Measurements from ENCODE around the gene ENAH.
"Not testable (repeated sequence)": the region's sequence is repeated elsewhere in the genome, so short reads cannot be mapped to it uniquely, and the experiment has no call there.

The ENAH gene

DNA sequence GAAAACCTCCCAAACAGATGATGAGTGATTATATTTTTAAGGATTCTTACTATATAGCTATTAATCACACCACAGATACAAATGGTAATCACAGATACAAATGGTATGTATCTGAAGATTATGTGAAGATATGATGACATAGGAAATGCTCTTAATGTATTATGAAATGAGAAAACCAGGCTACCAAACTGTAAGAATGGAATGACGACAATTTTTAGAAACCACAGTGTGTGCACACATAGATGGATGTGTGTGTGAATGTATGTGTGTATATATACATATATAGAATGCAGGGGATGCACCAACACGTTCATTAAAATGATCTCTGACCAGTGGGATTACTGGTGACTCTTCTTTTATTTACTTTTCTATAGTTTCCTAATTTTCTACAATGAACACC lies 21.5 kb upstream of the ENAH start:
- DNase-seq, result no peak

DNA sequence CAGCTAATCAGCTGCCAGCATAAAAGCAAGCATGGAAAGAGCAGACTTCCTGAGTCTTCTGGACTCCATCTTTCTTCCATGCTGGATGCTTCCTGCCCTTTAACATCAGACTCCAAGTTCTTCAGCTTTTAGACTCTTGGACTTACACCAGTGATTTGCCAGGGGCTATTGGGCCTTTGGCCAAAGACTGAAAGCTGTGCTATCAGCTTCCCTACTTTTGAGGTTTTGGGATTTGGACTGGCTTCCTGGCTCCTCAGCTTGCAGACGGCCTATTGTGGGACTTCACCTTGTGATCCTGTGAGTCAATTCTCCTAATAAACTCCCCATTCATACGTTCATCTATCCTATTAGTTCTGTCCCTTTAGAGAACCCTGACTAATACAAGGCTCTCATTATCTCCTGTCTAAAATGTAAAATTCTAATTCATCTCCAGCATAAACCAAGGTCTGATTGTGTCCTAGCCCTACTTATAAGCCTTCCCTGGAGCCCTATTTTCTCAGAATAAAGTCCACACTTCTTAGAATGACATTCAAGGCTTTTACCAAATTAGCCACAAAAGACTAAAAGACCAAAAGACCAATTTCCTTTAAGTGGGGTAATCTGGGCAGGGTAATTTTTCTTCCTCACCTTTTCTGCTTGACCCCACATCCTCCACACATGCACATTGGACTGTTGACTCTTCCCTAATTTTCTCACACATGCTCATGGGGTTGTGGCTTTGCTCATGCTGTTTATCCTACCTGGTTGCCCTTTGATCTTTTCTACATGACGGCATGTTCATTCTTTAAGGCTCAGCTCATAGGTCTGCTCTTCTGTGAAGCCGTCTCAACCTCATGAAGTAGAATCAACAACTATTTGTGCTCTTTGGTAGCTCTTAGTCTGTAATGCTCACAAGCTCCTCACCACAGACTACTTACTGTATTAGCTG lies 18.1 kb upstream of the ENAH start:
- no peak for DNase-seq

DNA sequence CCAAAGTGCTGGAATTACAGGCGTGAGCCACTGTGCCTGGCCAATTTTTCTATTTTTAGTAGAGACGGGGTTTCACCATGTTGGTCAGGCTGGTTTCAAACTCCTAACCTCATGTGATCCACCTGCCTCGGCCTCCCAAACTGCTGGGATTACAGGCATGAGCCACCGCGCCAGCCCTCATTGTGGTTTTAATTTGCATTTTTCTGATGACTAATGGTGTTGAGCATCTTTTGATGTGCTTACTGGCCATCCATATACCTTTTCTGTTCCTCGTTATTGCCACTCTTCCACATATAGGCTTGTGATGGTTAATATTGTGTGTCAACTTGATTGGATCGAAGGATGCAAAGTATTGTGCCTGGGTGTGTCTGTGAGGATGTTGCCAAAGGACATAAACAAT lies 17.4 kb upstream of the ENAH start:
- DNase-seq, result no peak

DNA sequence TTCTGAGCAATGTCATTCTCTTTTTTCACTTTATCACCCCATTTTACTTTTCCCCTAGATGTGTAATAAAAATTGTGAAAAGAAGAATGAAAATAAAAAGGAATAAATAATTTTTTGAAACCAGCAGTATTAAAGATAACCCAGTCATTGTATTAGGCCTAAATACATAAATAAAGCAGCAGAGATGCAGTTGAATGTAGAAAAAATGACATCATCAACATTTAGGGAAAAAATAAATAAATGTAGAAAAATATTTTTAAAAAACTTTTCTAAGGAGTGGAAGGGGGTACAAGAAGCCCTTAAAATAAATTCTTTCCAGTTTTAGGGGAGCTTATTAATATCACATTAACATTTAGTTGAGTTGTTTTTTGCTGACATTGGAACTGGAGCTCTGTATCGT lies 15.3 kb upstream of the ENAH start:
- DNase-seq, result no peak

DNA sequence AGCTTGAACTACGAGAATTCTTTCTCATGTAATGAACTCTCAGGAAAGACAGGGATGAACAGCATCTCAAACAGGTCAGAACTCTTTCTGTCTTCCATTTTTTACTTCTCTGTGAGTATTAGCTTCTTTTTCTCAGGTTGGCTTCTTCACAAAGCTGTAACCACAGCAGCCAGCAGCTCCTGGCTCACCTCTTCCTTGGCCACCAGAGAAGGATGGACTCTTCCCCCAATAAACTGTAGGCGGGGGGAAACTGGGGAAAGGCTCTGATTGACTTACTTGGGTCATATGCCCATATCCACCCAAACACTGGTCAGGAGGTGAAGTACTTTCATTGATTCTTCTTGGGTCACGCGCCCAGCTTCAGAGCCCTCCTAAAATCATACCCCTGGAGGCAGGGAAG lies 14.4 kb upstream of the ENAH start:
- no peak for DNase-seq

DNA sequence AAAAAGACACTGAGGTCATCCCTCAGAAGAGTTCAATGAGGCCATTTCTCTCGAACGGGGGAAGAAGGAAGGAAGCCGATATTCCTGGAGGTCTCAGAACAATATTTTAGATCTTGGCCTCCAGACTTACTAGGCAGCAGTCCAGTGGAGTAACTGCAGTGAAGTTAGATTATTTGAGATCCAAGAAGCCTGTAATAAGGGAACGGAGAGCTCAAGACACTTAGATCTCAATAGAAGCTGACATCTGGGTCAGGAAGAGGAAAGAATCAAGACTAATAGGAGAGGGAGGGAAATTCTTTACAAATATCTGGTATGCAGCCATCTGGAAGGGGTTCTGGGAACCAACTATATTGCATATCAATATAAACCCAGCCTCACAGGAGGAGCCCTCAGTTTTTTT lies 13.6 kb upstream of the ENAH start:
- DNase-seq, result no peak

DNA sequence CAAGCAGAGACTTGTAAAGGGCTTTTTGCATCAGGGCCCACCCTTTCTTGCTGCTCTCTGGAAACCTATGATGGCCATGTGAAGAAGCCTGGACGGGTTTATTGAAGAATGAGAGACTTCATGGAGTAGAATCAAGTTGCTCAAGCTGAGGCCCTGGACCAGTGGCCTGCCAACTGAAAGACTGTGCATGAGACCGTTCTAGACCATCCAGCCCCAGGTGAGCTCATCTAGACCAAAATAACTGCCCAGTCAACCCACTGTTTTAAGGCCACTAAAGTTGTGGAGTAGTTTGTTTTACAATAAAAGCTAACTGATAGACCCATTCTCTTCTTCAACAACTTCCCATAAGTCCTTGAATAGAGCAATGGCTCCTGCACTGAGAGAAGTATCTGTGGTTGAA lies 11.8 kb upstream of the ENAH start:
- DNase-seq, result no peak

DNA sequence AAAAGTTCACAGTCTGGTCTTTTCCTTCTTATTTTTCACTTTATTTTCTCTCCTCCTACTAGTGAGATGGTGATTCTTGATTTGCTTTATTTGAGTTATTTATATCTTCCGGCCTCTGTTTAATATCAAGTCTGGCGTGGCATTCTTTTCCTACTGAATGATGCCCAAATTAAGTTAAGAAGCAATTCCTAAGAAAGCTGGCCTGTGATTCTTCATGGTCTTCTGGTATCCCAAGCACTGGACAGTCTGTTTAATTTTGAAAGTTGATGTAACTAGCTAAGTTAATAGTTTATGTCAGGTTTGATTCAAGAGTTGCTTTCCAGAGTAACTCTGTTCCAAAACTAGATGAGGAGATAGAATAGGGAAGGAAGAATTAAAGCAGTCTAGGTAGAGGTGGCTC lies 9.2 kb upstream of the ENAH start:
- no peak for DNase-seq

DNA sequence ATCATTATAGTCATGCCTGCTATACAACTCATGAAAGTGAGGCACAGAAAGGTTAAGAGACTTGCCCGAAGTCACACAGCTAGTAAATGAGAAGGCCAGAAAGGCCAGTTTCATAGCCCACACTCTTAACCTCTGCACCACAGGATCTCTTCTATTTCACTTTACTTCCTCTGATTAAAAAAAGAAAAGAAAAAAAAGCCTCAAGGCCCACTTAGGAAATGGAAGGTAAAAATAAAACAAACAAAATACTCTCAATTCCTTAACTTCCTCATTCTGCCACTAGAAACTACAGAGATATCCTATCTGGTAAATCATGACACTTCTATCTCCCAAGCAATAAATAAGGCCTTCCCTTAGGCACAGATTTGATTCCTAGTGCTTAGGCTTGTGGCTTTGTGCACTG lies 7.6 kb upstream of the ENAH start:
- DNase-seq, result no peak

DNA sequence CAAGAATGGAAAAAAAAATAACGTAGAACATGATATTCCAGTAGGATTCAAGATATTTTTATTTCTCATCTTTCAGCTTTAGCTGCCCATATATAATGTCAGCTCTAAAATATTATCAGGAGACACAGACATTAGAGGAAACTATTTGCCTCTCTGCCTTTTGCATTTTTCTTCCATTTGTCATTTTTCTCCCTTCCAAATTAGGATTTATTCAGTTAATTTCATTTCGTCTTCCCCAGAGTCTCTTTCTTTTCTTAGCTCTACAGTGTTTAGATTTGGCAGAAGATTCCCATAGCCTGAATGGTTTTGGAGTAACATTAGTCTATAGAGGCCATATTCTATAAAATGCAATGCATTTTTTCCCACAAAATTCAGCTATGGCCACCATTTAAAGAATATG lies 5.1 kb upstream of the ENAH start:
- no peak for DNase-seq

DNA sequence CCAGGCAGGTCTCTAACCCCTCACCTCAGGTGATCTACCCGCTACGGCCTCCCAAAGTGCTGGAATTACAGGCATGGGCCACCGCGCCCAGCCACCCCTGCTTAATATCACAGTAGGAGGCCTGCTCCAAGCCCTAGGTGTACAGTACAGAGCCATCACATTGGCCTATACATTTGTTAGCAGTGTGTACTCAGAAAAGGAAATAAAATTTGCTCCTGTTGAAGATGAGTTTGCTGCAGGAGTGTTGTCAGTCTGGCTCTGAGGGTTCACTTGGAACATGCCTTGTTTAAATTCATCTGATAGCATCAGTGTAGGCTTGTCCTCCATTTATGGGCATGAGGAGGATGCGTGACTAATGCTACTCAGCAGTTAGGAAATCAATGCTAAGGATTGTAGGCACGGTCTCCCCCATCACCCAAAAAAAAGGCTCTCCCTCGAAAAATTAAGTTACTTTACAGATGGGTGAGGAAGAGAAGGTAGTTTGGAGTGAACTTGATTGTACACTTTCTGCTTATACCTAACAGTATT lies 4.6 kb upstream of the ENAH start:
- no peak for DNase-seq

DNA sequence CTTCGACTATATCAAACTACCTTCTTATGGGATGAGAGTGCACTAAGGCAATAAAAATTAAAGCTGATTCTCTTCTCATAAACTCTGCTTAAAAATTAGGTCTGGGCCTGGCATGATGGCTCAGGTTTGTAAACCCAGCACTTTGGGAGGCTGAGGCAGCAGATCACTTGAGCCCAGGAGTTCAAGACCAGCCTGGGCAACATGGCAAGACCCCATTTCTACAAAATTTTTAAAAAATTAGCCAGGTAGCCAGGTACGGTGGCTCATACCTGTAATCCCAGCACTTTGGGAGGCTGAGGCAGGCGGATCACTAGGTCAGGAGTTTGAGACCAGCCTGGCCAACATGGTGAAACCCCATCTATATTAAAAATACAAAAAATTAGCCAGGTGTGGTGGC lies 3.3 kb upstream of the ENAH start:
- not testable (repeated sequence) for DNase-seq

DNA sequence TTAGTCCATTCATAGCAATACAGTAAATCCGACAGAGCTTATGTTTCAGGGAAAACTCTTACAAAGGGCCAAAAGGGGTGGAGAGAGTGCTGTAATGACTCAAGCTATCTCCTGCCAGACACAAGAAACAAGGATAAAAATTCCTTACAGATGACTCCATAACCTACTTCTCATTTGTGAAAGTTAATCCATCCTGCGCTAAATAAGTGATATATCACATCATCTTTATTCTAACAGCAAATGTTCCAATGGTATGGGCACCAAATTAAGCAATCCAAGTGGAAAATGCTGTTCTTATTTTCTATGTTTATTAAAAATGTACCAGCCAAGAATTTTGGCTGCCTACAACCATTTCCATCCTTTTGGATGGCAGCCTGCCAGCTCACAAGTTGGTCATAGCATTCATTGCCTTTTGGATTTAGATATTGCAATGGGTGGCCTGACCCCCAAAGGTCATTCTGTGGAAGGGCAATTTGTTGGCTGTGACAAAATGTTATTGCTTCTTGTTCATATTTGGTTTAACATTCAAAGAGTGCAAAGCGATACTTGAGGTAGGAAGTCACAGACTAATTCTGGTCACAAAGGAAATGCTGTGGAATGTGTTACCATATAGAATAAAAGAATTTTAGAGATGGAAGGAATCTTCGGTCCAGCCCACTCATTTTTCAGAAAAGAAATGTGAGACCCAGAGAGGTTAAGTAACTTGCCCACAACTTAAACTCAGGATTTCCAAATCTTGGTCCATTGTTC lies 2.8 kb upstream of the ENAH start:
- peak; percentile 49 for DNase-seq

DNA sequence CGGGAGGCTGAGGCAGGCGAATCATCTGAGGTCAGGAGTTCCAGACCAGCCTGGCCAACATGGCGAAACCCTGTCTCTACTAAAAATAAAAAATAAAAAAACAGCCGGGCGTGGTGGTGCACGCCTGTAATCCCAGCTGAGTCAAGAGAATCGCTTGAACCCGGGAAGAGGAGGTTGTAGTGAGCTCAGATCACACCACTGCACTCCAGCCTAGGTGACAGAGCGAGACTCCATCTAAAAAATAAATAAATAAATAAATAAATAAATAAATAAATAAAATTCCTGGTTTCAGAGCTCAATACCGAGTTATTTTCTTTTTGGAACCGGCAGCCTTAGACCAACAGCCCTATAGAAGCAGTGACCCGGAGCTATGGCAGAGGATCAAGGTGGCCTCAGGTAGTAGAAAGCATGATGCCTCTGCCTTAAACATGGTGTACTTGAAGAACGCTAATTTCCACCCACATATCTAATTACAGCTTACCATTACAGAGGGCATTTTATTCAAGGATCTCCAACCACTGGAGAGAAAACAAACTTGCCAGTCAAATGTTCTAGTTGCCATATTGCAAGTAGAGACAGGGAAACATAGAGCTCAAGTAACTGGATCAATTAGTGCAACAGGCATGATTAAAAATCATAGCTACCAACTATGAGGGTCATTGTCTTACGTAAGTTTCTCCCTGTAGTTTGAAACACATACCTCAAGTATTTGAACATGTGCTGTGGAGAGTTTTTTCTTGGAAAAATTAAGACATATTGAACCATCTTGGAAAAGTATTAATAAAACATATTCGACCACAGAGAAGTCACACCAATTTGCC lies 2.0 kb upstream of the ENAH start:
- DNase-seq, result no peak

DNA sequence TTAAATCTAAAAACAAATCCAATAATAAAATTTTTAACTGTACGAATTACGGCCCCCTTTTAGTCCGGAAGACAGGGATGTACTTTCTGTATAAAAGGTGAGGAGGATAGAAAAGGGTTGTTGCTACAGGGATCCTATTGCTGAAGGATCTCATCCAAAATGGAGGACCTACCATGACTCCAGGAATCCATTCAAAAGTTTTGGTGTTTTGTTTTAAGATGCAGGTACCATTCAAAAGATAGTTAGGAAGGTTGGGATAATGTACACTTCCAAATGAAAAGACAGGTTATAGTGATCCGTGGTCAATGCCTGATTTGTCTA lies 1.3 kb upstream of the ENAH start:
- peak; percentile 54 for DNase-seq

DNA sequence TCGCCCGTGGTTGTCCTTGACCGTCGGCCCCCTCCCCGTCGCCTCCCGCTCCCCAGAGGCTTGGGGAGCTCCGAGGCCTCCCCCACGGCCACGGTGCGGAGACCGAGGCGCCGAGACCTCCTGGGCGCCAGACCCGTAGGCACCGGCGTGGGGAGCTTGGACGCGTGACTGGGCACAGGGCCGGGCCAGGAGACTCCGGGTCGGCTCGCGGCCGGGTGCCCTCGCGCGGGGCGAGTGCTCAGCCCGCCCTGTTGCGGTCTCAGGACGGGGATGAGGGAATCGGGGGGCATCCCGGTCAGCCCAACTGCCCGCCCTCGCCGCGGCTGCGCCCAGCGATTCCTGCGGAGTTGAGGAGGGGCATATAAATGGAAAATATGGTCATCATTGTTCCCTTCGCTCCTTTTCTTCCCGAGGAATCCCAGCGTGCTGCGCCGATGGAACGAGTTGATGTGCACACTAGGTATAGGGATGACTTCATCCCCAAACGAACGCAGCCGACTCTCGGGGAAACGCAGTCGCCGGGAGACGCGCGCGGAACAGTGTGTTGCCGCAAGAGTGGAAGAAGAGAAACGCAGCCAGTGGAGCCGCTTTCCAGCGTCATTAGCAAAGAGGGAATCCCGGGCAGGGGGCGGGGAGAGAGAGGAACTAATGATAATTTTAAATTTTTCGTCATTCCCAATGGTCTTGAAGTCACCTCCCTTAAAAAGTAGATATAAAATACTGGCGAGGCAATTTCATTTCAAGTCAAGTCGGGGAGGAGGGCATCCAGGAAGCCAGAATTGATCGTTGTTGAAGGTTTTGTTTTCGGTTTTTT lies 747 bp upstream of the ENAH start:
- peak; percentile 92 for DNase-seq

DNA sequence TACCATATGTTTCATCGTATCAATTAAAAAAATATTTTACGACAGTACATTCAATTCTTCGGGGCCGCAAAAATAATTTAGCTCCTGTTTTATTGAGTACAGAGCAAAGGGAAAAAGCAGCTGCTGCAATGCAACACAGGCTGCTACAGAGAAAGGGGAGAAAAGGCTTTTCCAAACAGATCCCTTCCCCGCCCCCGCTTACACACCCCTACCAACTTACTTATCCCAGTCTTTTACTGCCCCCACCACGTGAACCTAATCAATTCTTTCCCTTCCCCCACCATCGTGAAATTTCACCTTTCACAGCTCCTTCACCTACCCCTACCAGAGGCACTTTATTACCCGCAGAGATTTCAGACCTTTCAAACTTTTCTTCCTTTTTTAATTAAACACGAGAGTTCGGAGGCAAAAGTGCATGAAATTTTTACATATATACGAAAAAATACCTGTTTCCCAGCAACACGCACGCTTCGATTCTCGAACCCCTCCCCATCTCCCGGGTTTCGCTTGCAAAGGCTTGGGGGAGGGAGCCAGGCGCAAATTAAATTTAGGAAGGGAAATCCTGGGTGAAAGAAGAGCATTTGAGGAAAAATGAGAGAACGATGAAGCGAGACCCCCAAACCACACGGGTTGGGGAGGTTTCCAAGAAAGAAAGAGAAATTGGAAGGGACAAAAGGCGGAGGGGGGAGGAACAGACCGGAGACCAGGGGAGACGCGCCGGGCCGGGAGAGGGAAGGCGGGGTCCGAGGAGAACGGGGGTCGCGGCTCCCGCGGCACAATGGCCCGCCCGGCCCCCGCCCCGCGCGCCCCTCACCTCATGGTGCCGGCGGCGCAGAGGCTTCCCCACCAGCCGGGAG lies 823 bp downstream of the ENAH start:
- DNase-seq, result peak; percentile 66

DNA sequence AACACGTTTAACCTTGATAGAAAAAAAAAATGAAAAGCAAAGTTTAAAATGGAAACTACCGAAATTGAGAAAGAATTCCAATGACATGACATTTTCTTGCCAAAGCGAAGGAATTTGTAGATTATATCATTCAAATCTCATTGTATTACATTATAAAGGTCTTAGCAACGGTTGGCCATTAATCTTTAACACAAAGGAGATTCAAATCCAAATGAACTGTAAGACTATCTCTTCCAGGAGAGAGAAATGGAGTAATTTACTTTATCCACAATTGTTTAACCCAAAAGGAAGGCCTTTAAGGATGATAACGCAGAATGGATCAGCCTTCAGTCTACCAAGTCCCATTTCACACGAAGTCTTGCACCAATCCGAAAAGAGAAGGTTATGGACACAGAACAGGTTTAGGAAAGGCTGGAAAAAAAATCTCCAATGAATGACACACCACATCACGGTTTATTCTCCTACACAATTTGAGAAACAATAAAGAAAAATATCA lies 1.5 kb downstream of the ENAH start:
- peak; percentile 64 for DNase-seq

DNA sequence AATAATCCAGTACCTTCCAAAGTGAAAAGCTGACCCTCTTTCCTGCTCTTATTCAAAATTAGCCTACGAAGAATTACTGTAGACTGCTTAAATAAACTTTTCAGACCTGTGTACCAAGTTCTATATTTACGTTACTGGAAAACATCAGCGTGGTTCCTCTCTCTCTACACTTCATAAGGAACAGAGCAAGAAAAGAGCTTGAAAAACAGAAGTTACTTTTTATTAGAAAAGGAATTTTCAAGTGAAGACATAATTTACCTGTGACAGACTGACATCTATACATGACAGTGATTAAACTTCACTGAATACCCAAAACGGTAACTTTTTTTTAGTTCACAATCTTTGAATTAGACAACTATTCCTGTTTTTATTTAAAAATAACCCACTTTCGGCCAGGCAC lies 2.7 kb downstream of the ENAH start:
- DNase-seq, result no peak

DNA sequence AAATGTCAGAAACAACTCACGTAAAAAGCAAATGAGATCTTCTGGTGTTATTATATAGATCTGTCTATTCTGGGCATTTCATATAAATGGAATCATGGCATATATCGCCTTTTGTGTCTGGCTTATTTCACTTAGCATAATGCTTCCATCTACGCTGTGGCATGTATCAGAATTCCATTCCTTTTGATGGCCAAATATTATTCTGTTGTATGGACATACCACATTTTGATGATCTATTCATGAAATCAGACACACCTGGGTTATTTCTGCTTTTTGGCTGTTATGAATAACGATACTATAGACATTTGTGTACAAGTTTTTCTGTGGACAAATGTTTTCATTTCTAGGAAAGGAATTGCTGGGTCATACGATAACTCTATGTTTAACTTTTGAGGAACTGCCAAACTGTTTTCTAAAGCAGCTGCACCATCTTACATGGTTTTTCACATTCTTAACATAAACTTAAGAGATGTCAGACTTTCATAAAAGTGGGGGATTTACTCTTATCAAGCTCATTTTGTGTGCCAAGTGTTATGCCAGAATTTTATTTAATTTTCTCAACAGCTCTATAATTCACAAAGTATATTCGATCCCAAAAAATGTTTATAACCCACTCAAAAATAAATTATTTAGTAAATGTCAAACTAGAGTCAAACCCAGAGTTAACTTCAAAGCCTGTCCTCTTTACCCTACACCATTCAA lies 7.6 kb downstream of the ENAH start:
- no peak for DNase-seq

DNA sequence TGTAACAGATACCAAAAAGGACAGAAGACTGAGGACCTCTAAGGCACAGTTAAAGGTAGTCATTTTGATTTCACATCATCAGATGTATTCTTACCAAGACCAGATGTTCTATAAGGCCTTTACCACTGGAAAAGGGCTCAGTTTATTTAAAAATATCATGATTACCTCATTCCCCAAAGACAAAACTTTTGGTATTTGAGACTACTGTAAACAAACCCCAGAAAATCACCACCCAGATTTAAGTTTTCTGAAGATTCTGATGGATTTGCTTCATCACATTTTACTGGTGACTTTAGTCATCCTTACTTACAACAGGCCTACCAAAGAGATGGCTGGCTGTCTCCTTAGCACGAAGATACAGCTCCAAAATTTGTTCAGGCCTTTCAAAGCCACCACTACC lies 8.3 kb downstream of the ENAH start:
- no peak for DNase-seq

Data from DMS53 (cell line).